Left ventricle myocardium superior (tissue), 1 donor: Measurements from ENCODE around the gene SPACA4. TPM values are rescaled to one million over a fixed set of nuclear protein-coding genes. Genes with fewer than 3 reads are reported as not detected.

Experiments used
- ATAC-seq: fragments of 200-7000 bp; cut with Tn5 transposase; one replicate; pipeline ENCODE4 v1.9.1; 2020; ENCODE audit warnings: mild to moderate bottlenecking, moderate library complexity
- DNase-seq: peaks from one replicate; pipeline ENCODE4 v3.0.0-alpha.2; 2020
- intact Hi-C: fragments of 100-400 bp; cut with micrococcal nuclease; formaldehyde crosslinking; loops from one replicate; pipeline ENCODE4 v1.11.0; 2022
- total RNA-seq: library from RNA; stranded (reverse); fragmentation: NEBNext Ultra II Directional; extraction: Animal tissue kit (Norgen Biotek cat#: 25700); gene quantifications from one replicate; pipeline ENCODE4 v1.2.1, GENCODE V29; 2021
- donor health status: DM: no; HTN: yes; CAD: no; lungs with severe emphysema.

Gene SPACA4
- total RNA-seq, 1 donor from 2014 or later: not detected

- ATAC-seq (no peak), DNase-seq (no peak)
- intact Hi-C loops: no loop called here
These were observed 10.0 kb downstream of the SPACA4 start for GRCh38 chr19:48616491-48617056.

GRCh38 chr19:48617146-48617937, 10.8 kb downstream of the SPACA4 start:
- ATAC-seq (no peak), DNase-seq (no peak)
- intact Hi-C loops: no loop called here

- ATAC-seq (no peak), DNase-seq (no peak)
- intact Hi-C loops: no loop called here
These were observed 11.9 kb downstream of the SPACA4 start for GRCh38 chr19:48618278-48618915.

DNA sequence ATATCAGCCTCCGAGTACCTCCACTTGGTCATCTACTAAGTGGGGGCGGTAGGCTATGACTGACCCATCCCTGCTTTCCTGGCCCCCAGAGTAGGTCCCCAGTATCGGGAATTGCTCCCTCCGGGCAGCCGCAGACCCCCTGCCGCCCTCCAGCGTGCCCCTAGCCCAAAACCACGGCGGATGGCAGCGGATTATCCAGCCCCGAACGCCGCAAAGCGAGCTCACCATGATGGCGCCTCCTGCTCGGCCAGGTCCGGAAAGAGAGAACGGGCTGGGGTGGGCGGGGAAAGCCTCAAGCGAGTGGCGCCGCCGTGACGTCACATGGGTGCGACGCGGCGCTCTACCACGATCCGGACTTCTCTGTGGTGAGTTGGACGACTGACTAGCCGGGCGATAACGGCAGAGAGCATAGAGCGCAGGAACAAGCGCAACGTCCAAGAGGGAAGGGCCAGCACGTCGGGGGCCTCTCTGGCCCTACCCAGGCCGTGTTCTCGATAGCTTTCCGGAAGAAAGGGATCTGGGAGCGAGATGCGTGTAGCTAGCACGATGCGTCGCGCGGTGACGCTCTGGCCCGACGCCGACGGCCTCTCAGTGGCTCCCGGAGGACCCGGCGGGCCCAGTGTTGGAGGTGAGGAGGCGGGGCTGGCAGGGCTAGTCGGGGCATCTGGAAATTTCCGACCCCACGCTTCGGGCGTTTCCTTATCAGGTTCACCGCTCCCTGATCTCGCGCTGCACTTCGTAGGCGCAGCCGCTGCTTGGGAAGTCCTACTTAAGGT, 12.6 kb downstream of the SPACA4 start, which contains the start of the genes RPL18 and SPHK2:
TSS of gene RPL18 (minus strand) at position 263 of the 776 bp plus-strand sequence. CDS start at position 228, 35 bp downstream.
TSS of gene SPHK2 (plus strand) at position 591 of the 776 bp plus-strand sequence. CDS start 1,009 bp downstream, outside the sequence.
- ATAC-seq (peak; percentile 90), DNase-seq (peak; percentile 99)
- intact Hi-C loops: no loop called here

DNA sequence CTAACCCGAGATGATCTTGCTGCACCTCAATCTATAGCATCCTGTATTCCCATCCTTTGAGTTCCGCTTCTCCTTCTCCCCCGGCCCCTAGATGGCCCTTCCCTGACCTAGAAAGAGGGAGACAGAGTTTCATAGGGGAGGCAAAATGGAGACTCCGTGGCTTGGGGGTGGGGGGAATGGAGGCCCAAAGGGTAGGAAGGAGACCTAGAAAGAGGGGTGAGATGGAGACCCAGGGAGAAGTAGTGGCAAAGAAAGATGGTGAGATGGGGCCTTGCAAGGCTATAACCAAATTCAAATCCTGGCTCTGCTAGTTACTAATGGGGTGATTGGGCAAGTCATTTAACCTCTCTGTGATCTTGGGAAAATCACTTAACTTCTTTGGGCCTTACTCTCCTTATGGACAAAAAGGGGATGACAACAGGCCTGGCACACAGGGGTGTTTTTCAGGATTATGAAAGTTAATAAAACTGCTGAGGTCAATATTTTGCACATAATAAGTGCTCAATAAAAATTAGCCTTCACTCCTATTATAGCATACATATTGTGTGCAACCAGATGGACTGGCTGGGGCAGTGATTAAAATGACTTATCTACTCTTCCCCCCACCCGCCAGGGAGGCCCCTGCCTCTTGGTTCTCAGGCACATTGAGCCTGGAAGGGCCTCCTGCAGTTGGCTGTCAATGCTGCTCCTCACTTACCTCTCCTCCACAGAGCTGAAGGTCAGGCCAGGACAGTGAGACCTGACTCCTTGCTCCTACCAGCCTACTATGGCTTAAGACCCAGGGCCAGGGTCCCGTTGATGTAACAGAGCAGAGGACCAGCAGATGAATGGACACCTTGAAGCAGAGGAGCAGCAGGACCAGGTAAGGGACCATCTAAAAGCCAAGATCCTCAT, 13.4 kb downstream of the SPACA4 start:
- DNase-seq: no peak
- intact Hi-C loops: no loop called here
- ATAC-seq: no peak

- DNase-seq (no peak), ATAC-seq (no peak)
- intact Hi-C loops: no loop called here
These were observed 17.1 kb downstream of the SPACA4 start for GRCh38 chr19:48623556-48624066.

GRCh38 chr19:48624067-48624594, 17.6 kb downstream of the SPACA4 start:
- DNase-seq (peak; percentile 99), ATAC-seq (peak; percentile 80)
- intact Hi-C loops: no loop called here

DNA sequence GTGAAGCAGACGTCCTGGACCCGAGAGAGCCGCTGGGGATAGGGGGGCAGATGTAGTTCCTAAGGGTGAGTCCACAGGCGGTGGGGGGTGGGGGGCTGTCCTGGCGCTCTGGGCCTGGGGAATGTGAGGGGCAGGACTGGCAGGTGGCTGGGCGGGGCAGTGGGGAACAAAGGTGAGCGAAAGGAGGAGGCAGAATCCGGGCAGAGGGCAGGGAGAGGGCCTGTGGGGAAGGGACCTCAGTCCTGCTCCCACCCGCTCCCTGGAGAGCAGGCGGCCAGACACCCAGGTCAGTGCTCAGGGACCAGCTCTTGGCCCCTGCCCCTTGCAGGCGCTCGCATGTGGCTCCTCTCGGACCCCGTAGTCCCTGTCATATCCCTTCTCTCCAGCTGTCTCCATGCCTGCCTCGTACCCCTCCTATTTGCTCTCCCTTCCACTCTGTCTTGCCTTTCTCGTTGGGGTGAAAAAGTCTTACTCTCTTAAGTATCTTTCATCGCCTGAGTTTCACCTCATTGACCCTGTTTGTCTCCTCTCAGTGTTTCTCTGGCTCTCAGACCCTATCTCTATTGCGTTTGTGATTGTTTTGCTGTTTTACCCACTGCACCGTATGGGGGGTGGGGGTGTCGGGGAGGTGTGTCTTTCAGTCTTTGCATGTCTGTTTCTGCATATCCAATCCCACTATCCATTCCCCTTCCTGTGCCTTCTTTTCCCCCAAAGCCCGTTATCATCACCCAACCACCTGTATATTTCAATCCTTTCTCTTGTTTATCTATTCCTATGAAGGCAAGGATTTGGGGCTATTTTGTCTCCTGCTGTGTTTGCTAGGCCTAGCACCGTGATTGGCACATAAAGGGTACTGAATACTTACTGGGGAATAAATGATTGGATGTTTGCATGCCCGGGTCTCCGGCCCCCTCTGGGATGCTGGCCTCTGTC, 18.5 kb downstream of the SPACA4 start:
- intact Hi-C loops: no loop called here
- ATAC-seq: no peak
- DNase-seq: no peak

GRCh38 chr19:48625891-48626327, 19.4 kb downstream of the SPACA4 start:
- no peak for DNase-seq
- no peak for ATAC-seq

DNA sequence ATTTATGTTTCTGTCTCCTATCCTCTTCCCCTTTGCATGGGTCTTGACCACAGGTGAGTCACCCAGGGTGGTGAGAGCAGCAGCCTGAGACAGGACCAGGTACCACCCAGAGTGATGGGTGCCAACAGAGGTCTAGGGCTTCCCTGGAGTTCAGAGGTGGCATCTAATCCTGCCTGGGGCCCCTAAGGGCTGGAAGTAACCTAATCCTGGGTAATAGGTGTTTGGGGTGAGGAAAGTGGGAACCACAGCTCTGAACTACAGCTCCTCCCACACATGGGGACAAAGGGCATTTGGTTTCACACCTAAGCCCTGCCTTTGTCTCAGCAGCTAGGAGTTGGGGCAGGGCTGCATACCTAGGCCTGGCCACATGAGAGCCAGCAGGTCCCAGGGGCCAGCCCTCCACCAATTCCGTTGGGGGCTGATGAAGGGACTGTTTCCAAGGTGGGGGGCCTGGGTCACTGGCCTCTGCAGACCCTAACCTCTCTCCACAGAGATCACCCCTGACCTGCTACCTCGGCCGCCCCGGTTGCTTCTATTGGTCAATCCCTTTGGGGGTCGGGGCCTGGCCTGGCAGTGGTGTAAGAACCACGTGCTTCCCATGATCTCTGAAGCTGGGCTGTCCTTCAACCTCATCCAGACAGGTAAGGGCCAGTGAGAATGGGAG, 20.8 kb downstream of the SPACA4 start:
- ATAC-seq: no peak
- intact Hi-C loops: no loop called here
- no peak for DNase-seq

More at GRCh38 chr19:48625891-48626327, 19.4 kb downstream of the SPACA4 start:
- intact Hi-C loops: no loop called here

DNA sequence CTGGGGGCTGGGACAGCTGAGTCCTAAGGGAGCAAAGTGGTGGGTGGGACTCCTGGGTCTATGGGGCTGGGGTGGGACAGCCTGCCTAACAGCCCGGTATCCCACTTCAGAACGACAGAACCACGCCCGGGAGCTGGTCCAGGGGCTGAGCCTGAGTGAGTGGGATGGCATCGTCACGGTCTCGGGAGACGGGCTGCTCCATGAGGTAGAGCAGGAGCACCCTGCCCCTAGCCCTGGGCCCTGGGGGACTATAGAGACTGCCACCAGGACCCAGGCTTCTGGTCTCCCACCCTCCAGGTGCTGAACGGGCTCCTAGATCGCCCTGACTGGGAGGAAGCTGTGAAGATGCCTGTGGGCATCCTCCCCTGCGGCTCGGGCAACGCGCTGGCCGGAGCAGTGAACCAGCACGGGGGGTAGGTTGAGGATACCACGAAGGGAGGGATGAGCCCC, 21.3 kb downstream of the SPACA4 start:
- DNase-seq (no peak), ATAC-seq (no peak)
- intact Hi-C loops: no loop called here

GRCh38 chr19:48628486-48629296, 22.1 kb downstream of the SPACA4 start:
- intact Hi-C loops: no loop called here
- DNase-seq: no peak

GRCh38 chr19:48629297-48629598, 22.7 kb downstream of the SPACA4 start:
- DNase-seq (no peak), ATAC-seq (no peak)
- intact Hi-C loops: no loop called here

More at GRCh38 chr19:48628486-48629296, 22.1 kb downstream of the SPACA4 start:
- ATAC-seq: no peak

DNA sequence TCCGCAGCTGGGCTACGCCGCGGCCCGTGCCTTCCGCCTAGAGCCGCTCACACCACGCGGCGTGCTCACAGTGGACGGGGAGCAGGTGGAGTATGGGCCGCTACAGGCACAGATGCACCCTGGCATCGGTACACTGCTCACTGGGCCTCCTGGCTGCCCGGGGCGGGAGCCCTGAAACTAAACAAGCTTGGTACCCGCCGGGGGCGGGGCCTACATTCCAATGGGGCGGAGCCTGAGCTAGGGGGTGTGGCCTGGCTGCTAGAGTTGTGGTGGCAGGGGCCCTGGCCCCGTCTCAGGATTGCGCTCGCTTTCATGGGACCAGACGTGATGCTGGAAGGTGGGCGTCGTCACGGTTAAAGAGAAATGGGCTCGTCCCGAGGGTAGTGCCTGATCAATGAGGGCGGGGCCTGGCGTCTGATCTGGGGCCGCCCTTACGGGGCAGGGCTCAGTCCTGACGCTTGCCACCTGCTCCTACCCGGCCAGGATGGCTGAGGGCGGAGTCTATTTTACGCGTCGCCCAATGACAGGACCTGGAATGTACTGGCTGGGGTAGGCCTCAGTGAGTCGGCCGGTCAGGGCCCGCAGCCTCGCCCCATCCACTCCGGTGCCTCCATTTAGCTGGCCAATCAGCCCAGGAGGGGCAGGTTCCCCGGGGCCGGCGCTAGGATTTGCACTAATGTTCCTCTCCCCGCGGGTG, 23.2 kb downstream of the SPACA4 start:
- DNase-seq (peak; percentile 70), ATAC-seq (peak; percentile 14)
- intact Hi-C loops: no loop called here
